Right kidney (tissue), 1 donor: ENCODE data around the gene LYPD4.

Experiments
- DNase-seq: peaks from one replicate; pipeline ENCODE4 v3.0.0-alpha.2; 2016

The LYPD4 gene

GRCh38 chr19:41851456-41851855 lies 7.0 kb upstream of the LYPD4 start:
- DNase-seq: no peak

GRCh38 chr19:41850381-41850780 lies 5.9 kb upstream of the LYPD4 start:
- DNase-seq: no peak

- no peak for DNase-seq
Observed at GRCh38 chr19:41849067-41849466, 4.6 kb upstream of the LYPD4 start.

- no peak for DNase-seq
Observed at GRCh38 chr19:41848666-41849065, 4.2 kb upstream of the LYPD4 start.

- no peak for DNase-seq
Observed at GRCh38 chr19:41847351-41848105, 3.0 kb upstream of the LYPD4 start.

GRCh38 chr19:41845051-41845590 lies 638 bp upstream of the LYPD4 start:
- no peak for DNase-seq

- no peak for DNase-seq
Observed at GRCh38 chr19:41845001-41845050, 343 bp upstream of the LYPD4 start, which contains the start of gene DMRTC2. TSS of gene DMRTC2 (plus strand) at chr19:41845042. CDS start at chr19:41847429, 2,387 bp downstream.

GRCh38 chr19:41843371-41843770 lies 1.1 kb downstream of the LYPD4 start:
- DNase-seq: no peak

- DNase-seq: no peak
Observed at GRCh38 chr19:41839211-41839610, 5.3 kb downstream of the LYPD4 start.

GRCh38 chr19:41837981-41838708 lies 6.3 kb downstream of the LYPD4 start:
- no peak for DNase-seq

GRCh38 chr19:41821003-41821735 lies 23.3 kb downstream of the LYPD4 start:
- peak; percentile 12 for DNase-seq

- no peak for DNase-seq
Observed at GRCh38 chr19:41816761-41817160, 27.7 kb downstream of the LYPD4 start.

GRCh38 chr19:41815301-41815700 lies 29.2 kb downstream of the LYPD4 start:
- DNase-seq: no peak

- DNase-seq: no peak
Observed at GRCh38 chr19:41813911-41814310, 30.6 kb downstream of the LYPD4 start.

GRCh38 chr19:41811981-41812380 lies 32.5 kb downstream of the LYPD4 start:
- DNase-seq: no peak

- no peak for DNase-seq
Observed at GRCh38 chr19:41811036-41811435, 33.4 kb downstream of the LYPD4 start.

GRCh38 chr19:41810301-41810700 lies 34.2 kb downstream of the LYPD4 start:
- DNase-seq: no peak

- DNase-seq: no peak
Observed at GRCh38 chr19:41808663-41809566, 35.6 kb downstream of the LYPD4 start.

- DNase-seq: no peak
Observed at GRCh38 chr19:41807176-41807575, 37.3 kb downstream of the LYPD4 start.

GRCh38 chr19:41804336-41804735 lies 40.1 kb downstream of the LYPD4 start:
- no peak for DNase-seq

- no peak for DNase-seq
Observed at GRCh38 chr19:41802770-41803169, 41.7 kb downstream of the LYPD4 start.

- no peak for DNase-seq
Observed at GRCh38 chr19:41801792-41802211, 42.7 kb downstream of the LYPD4 start.
